KMS-11 (cell line): Measurements from ENCODE around the gene CDK14.
"Not testable (repeated sequence)": the region's sequence is repeated elsewhere in the genome, so short reads cannot be mapped to it uniquely, and the experiment has no call there.

Experiments used
- H2AFZ ChIP-seq: fragments of 200-600 bp; sonication (generic); 2 replicates; pipeline ENCODE4 v1.6.1; 2016; ENCODE audit warnings: antibody characterized with exemption, mixed run types, low read depth
- H3K27ac ChIP-seq: fragments of 200-600 bp; sonication (generic); 2 replicates; pipeline ENCODE4 v1.6.1; 2016; ENCODE audit warnings: mild to moderate bottlenecking, mixed run types
- H3K27me3 ChIP-seq: fragments of 200-600 bp; sonication (generic); 2 replicates; pipeline ENCODE4 v1.6.1; 2017; ENCODE audit warnings: mild to moderate bottlenecking, low read depth, mixed run types, moderate library complexity; ENCODE audit not compliant: insufficient read depth
- H3K36me3 ChIP-seq: fragments of 200-600 bp; sonication (generic); 2 replicates; pipeline ENCODE4 v1.6.1; 2017; ENCODE audit warnings: mild to moderate bottlenecking, mixed run types; ENCODE audit not compliant: insufficient read depth
- H3K4me1 ChIP-seq: fragments of 200-600 bp; sonication (generic); 2 replicates; pipeline ENCODE4 v1.6.1; 2016; ENCODE audit warnings: mild to moderate bottlenecking, low read depth, mixed run types; ENCODE audit not compliant: poor library complexity, severe bottlenecking
- H3K4me2 ChIP-seq: fragments of 200-600 bp; sonication (generic); 2 replicates; pipeline ENCODE4 v1.7.0; 2016; ENCODE audit warnings: mild to moderate bottlenecking, mixed run types
- H3K4me3 ChIP-seq: fragments of 200-600 bp; sonication (generic); IDR thresholded peaks from 2 replicates; pipeline ENCODE4 v1.6.1; 2017; ENCODE audit warnings: low read depth, low read length, mixed read lengths; ENCODE audit not compliant: insufficient read depth
- H3K79me2 ChIP-seq: fragments of 200-600 bp; sonication (generic); 2 replicates; pipeline ENCODE4 v1.6.1; 2016; ENCODE audit warnings: low read depth, mixed run types; ENCODE audit not compliant: insufficient read depth
- H3K9ac ChIP-seq: fragments of 200-600 bp; sonication (generic); 2 replicates; pipeline ENCODE4 v1.6.1; 2016; ENCODE audit warnings: mild to moderate bottlenecking, mixed run types
- H4K20me1 ChIP-seq: fragments of 200-600 bp; sonication (generic); 2 replicates; pipeline ENCODE4 v1.6.1; 2016; ENCODE audit warnings: mild to moderate bottlenecking, mixed run types; ENCODE audit not compliant: insufficient read depth
- CTCF ChIP-seq: fragments of 200-600 bp; sonication (generic); conservative IDR thresholded peaks from 2 replicates; pipeline ENCODE4 v1.6.1; 2017; ENCODE audit warnings: low read depth, mild to moderate bottlenecking, antibody characterized with exemption, low read length, moderate library complexity, mixed read lengths

CDK14 gene

GRCh38 chr7:90626013-90626412 is 29.9 kb downstream of the CDK14 start:
- no peak for TF ChIP-seq CTCF
- no peak overlapping the region for H3K4me2 ChIP-seq

GRCh38 chr7:90629297-90629918 is 33.3 kb downstream of the CDK14 start:
- H3K79me2 ChIP-seq, result no peaks in the 10 kb centered on the region
- no peak overlapping the region for H2AFZ ChIP-seq
- TF ChIP-seq CTCF, result peak; percentile 82
- H4K20me1 ChIP-seq, result no peaks in the 10 kb centered on the region
- H3K27ac ChIP-seq, result no peak overlapping the region
- no peaks in the 10 kb centered on the region for H3K36me3 ChIP-seq
- H3K4me2 ChIP-seq, result no peak overlapping the region
- H3K4me3 ChIP-seq, result no peak overlapping the region
- H3K27me3 ChIP-seq, result no peaks in the 10 kb centered on the region
- no peaks in the 10 kb centered on the region for H3K4me1 ChIP-seq
- H3K9ac ChIP-seq, result no peak overlapping the region

More at GRCh38 chr7:90626013-90626412, 29.9 kb downstream of the CDK14 start:
- Histone ChIP-seq H3K9ac (no peak overlapping the region), H3K4me3 (no peak overlapping the region), H3K4me1 (no peaks in the 10 kb centered on the region), H3K36me3 (no peaks in the 10 kb centered on the region), H2AFZ (no peak overlapping the region), H3K79me2 (no peaks in the 10 kb centered on the region), H3K27ac (no peak overlapping the region), H3K27me3 (no peaks in the 10 kb centered on the region), H4K20me1 (no peaks in the 10 kb centered on the region)

- Histone ChIP-seq H3K36me3 (no peaks in the 10 kb centered on the region), H3K27ac (no peak overlapping the region), H3K4me1 (no peaks in the 10 kb centered on the region), H3K4me3 (no peak overlapping the region), H3K27me3 (no peaks in the 10 kb centered on the region), H4K20me1 (no peaks in the 10 kb centered on the region), H3K4me2 (no peak overlapping the region), H2AFZ (no peak overlapping the region), H3K9ac (no peak overlapping the region), H3K79me2 (no peaks in the 10 kb centered on the region)
- TF ChIP-seq CTCF, result no peak
Measured at GRCh38 chr7:90631502-90631901, 35.4 kb downstream of the CDK14 start.

- H3K4me3 ChIP-seq, H3K79me2 ChIP-seq: not testable (repeated sequence)
- 0 out of 2 replicates have a peak overlapping the region, but pooled peaks have one; percentile 35 for H3K9ac ChIP-seq
Measured at GRCh38 chr7:90639683-90640082, 43.6 kb downstream of the CDK14 start.

GRCh38 chr7:90642978-90643377 is 46.9 kb downstream of the CDK14 start:
- Histone ChIP-seq H3K27ac (no peak overlapping the region), H3K9ac (no peak overlapping the region), H3K36me3 (no peaks in the 10 kb centered on the region), H3K4me3 (no peak overlapping the region), H3K79me2 (no peaks in the 10 kb centered on the region), H2AFZ (no peak overlapping the region), H3K4me2 (no peak overlapping the region), H4K20me1 (no peaks in the 10 kb centered on the region), H3K4me1 (peaks cover 7% of the 10 kb centered on the region), H3K27me3 (no peaks in the 10 kb centered on the region)
- TF ChIP-seq CTCF, result no peak

More at GRCh38 chr7:90639683-90640082, 43.6 kb downstream of the CDK14 start:
- not testable (repeated sequence) for H3K4me1 ChIP-seq, H3K4me2 ChIP-seq, H3K27me3 ChIP-seq, H4K20me1 ChIP-seq, H2AFZ ChIP-seq, H3K36me3 ChIP-seq
- H3K27ac ChIP-seq, result peak overlapping the region; percentile 45; the same call in 1 of the 2 replicates
